Activated gamma-delta T cell treated with anti-CD3 and anti-CD28 coated beads, Interleukin-2, amount 50 U/mL, for 16 hours (primary cell): ENCODE measurements around the gene ALK.

Experiments
- DNase-seq: peaks from one replicate; pipeline ENCODE4 v3.0.0-alpha.2; 2020; ENCODE audit warnings: low read depth

ALK gene

GRCh38 chr2:29398384-29399237 is 522.8 kb downstream of the ALK start:
- DNase-seq = no peak

DNA sequence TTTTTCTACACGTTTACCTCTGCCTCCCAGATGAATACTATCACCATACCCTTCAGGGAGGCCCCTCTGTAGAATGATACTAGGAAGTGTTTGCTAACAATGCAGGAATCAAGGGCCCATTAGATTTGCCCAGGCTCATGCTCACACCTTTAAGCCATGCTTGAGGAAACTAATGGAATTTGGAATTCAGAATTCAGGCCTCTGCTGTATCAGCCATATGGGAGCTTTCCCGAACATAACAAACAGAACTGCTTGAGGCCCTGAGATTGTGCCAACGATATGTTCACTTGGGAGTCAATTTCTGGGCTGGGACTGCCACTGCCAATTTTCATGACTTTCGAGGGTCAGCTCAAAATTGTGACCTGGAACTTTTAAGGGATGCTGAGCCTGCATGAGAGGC is 523.7 kb downstream of the ALK start:
- no peak for DNase-seq

GRCh38 chr2:29397039-29397438 is 524.3 kb downstream of the ALK start:
- no peak for DNase-seq

- no peak for DNase-seq
These were observed 526.4 kb downstream of the ALK start for GRCh38 chr2:29394981-29395350.

GRCh38 chr2:29394311-29394980 is 526.9 kb downstream of the ALK start:
- no peak for DNase-seq

DNA sequence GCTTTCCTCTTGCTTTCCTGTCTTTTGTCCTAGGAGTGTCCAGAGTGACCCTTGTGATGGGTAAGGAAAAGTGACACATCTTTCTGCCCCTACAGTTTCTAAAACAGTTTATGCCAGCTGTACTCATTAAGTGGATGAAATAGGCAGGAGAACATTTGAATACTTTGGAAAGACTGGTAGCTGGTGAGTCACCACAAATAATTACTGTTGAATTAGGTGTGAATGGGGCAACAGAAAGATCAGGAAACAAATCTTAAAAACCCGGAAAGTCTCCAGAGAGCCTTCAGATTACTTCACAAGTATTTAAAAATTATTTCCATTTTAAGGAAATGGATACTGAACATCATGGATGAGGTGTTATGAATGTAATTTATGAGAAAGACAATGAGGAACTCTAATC is 527.7 kb downstream of the ALK start:
- DNase-seq = no peak

- no peak for DNase-seq
These were observed 528.6 kb downstream of the ALK start for GRCh38 chr2:29392774-29393173.

DNA sequence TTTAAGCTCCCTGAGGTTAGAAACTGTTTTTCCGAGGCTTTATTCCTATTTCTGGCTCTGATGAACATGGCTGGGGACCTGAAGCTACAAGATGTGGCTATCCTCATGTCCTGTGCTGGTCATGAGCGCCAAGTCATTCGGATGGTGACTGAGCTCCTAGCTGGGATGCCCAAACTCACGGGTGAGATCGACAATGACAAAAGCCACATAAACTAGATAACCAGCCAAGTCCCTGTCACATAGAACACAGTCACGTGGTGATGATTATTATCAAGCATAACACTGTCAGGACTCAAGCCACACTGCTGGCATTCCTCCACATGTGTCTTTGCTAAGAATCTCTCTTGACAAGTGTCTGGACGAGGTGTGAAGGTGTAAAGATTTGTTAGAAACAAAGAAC is 531.2 kb downstream of the ALK start:
- no peak for DNase-seq

- DNase-seq = no peak
These were observed 531.7 kb downstream of the ALK start for GRCh38 chr2:29389686-29390085.

DNA sequence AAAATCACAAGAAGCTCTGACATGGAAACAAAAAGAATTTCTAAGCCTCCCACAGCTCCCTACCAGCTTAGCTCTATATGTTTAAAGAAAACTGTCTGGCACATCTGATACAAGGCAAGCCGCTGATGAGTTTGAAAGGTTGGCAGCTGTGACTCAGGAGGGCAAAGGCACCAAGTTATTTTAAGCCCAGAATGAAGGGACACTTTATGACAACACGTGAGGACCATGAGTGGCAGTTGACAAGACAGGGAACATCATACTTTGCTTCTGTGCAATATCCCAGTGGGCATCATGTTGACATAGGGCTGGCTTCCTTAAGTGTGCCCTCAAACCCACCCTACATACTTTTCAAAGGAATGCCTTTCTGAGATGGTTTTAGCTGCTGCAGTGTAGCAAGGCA is 533.3 kb downstream of the ALK start:
- no peak for DNase-seq

GRCh38 chr2:29382486-29382885 is 538.9 kb downstream of the ALK start:
- no peak for DNase-seq

GRCh38 chr2:29377788-29378187 is 543.6 kb downstream of the ALK start:
- no peak for DNase-seq

- no peak for DNase-seq
These were observed 544.8 kb downstream of the ALK start for GRCh38 chr2:29376541-29376940.

DNA sequence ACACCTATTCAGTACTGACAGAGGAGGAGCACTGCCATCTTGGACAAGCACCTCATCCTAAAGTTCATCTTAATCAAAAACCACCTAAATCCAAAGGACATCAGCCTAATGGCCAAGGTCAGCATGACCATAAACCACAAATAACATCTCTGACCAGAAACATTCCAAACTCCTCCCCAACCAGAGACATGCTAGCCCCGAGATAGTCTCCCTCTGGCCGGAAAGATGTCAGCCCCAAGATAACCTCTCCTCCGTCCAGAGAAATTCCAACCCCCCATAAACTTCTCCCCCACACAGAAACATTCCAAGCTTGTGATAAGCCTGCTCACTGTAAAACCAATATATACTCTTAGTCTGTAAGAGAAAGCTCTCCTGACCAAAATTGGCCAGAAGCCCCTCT is 545.5 kb downstream of the ALK start:
- DNase-seq = no peak

DNA sequence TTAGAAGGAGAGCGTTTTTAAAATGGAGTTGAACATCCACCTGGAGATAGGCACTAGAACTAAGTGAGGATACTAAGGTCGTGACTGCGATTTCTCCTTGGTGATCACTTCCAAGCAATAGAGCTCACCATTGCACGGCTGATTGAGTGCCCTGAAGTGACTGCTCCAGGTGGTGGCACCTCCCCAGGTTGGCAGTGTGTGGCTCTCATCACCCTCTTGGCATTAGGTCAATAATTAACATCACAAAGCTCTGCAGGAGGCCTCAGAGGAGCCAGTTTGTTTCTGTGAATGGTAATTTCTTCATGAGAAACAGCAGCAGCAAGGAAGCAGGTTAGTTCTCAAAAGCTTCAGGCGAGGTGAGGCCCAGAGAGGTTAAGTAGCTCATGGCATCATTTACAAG is 546.6 kb downstream of the ALK start:
- DNase-seq = no peak

DNA sequence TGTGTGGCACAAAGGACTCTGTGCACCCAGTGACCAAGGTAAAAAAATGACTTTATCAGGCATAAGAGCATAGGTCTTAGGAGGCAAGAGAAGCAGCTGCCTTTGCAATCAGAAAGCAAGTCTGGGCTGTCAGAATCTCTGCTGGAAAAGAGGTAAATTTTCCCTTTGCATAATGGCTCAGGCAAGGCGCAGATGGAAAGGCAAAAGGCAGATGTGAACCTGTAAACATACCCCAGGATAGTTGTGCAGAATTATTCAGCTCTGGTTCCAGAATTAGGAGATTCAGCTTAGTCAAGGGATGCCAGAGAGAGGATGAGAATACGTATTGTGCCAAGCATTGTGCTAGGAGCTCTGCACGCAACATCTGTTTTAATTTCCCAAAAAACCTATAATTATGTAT is 547.5 kb downstream of the ALK start:
- DNase-seq = no peak

DNA sequence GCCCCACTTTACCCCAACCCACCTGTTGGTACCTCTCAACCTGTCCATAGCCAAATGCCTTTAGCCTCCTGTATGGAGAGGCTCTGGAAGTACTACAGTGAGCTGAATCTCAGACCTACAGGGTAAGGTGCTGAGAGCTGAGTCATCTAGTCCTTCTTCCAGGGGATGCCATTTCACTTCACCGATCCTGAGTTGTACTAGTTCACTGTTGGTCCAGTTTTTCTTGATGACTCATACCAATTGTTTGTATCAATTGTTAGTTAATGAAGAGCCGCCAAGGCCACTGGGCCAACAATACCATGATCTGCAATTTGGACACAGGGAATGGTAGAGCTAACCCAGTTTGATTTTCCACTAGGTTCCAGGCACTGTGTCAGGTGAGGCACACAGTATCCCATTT is 549.2 kb downstream of the ALK start:
- DNase-seq = no peak

DNA sequence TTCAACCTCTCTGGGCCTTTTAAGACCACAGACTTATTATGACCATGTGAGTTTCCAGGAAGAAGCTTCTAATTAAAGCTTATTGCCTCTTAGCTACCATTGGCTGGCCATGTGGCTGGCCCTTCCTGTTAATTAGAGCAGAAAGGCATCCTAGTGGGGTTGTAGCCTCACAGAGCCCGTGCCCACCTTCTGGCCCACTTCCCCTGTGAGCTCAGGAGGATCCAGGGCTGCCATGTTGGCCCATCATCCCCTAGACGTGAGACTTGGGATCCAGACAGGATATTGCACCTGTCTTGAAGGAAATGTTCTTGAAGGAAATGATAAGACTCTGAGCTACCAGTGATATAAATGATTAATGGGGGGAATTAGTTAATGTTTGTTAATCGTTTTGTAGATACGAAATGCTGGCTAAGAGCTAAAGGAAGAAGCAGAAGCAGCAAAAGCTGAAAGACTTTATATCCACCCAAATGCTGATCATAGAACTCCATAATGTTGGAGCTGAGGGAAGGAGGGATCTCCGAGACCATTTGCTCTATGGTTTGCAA is 550.7 kb downstream of the ALK start:
- no peak for DNase-seq

GRCh38 chr2:29370173-29370572 is 551.2 kb downstream of the ALK start:
- no peak for DNase-seq

DNA sequence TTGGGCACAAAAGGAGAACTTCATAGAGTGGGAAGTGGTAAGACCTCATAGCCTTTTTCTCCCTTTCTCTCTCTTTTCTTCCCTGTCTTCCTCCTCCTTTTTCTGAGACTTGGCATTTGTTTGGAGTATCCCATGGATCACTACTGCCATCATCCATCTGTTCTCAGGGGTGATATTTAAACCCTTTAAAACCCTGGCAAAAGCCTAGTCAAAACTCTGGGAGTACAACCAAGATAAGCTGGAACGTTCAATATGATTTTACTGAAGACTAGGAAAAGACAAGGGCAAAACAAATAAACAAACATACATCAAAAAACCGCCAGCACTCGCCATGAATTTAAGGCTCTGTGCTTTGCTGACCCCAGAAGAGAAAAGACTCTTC is 552.7 kb downstream of the ALK start:
- DNase-seq = no peak

DNA sequence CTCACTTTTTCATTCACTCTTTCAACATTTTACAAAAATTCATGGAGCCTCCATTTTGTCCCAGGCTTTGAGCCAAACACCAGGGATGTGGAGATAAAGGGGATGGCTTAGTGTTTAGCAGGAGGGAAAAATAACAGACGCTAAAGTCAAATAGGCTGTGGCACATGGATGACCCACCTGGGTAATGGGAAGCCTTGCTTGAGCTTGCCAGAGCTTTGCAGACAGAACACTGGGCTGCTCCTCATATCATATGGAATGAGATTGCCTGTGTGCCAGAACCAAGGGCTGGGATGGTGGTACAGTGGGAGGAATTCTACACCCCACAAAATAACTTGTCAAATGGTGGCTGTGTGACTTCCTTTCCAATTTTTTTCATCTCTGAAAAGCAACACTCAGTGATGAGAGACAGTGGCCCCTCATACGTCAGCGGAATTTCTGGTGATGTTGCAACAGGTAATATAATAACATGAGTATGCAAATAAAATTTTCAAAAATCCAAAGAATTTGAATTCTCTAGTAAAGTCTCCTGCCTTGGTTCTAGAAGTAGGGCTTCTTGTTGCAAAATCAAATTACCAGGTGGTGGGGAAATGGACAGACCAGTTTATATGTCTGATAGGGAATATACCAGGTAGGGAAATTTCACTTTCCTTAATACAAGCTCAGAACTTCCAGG is 553.3 kb downstream of the ALK start:
- no peak for DNase-seq

DNA sequence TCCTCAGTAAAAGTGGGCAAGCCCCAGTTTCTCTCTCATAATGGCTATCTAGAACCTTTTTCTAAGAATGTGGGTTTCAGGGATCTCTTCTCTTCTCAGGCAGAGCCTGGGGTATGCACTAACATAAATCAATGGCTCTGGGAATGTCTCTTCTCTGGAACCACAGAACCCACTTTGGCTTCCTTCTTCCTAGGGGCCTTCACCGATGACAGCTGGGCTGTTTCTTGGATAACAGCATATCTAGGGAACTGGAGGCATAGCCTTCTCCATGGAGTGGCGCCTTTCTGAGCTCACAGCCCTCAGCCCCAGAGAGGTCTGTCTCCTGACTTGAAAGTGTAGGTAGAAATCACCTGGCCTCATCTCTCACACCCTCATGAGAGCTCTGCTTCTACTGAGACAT is 558.3 kb downstream of the ALK start:
- no peak for DNase-seq

DNA sequence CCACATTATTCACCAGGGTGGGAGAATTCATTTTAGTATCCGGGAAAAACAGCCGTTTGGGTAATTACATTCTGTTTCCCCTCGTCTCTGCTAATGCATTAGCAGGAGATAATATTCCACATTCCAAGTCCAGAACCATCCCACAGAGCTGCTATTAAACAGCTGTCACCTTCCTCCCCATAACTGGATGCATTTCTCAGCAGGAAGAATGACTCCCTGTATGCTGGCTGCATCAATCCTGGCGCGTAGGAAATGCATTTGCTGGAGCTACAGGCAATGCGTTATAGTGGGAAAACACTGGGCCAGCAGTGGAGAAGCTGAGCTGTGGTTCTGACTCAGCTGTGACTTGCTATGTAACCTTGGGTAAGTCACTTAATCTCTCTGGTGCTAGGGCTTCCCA is 560.2 kb downstream of the ALK start:
- no peak for DNase-seq
